ENCODE results near the gene CNN2. TPM values are rescaled to one million over a fixed set of nuclear protein-coding genes. Genes with fewer than 3 reads are reported as not detected.
A peak's percentile ranks its signal among the peaks of the same experiment; 100 is the strongest.

Gene CNN2
- total RNA-seq, 3 donors from 2014 or later (not counting 1 experiment from before 2014, with no cell fraction given) = 163 to 276 (median 179) TPM

- Mint-ChIP-seq H3K4me3 (no peak overlapping the region), H3K27me3 (ENCODE audit: low read depth in 2 of 2) (no peaks in the 10 kb centered on the region), H3K27ac (peak overlapping the region in 1 of 2 donors; percentile 40), H3K36me3 (no peaks in the 10 kb centered on the region), H3K4me1 (peaks cover 19 to 30% of the 10 kb centered on the region in 2 donors), H3K9me3 (no peaks in the 10 kb centered on the region)
- DNase-seq = no peak
- H3K9me3 ChIP-seq (ENCODE audit: control insufficient read depth, insufficient read depth, low read length) = no peaks in the 10 kb centered on the region
- no peaks in the 10 kb centered on the region for H3K27me3 ChIP-seq (ENCODE audit: control insufficient read depth, insufficient read depth, low read length)
- intact Hi-C loops (cut with micrococcal nuclease) = no loop called here
- peaks cover 54% of the 10 kb centered on the region for H3K4me1 ChIP-seq (ENCODE audit: control insufficient read depth, insufficient read depth, low read length)
- H3K27ac ChIP-seq (ENCODE audit: low read length) = peak overlapping the region; percentile 70
- ATAC-seq = no peak
- peaks cover 77% of the 10 kb centered on the region for H3K36me3 ChIP-seq (ENCODE audit: control insufficient read depth, insufficient read depth, low read length)
- WGBS (ENCODE audit: insufficient coverage) = 65% methylated on average over 21 of the region's 21 CpGs
- TF ChIP-seq, protein P1, sequence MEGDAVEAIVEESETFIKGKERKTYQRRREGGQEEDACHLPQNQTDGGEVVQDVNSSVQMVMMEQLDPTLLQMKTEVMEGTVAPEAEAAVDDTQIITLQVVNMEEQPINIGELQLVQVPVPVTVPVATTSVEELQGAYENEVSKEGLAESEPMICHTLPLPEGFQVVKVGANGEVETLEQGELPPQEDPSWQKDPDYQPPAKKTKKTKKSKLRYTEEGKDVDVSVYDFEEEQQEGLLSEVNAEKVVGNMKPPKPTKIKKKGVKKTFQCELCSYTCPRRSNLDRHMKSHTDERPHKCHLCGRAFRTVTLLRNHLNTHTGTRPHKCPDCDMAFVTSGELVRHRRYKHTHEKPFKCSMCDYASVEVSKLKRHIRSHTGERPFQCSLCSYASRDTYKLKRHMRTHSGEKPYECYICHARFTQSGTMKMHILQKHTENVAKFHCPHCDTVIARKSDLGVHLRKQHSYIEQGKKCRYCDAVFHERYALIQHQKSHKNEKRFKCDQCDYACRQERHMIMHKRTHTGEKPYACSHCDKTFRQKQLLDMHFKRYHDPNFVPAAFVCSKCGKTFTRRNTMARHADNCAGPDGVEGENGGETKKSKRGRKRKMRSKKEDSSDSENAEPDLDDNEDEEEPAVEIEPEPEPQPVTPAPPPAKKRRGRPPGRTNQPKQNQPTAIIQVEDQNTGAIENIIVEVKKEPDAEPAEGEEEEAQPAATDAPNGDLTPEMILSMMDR (IDR thresholded peaks at IDR 0.05) = no peak
- H3K4me3 ChIP-seq (ENCODE audit: low read length) = no peak overlapping the region
These were observed 60.2 kb downstream of the CNN2 start for GRCh38 chr19:1086613-1087012.

GRCh38 chr19:1087813-1088415 lies 61.5 kb downstream of the CNN2 start:
- peak overlapping the region; percentile 49 for H3K4me3 Mint-ChIP-seq
- H3K27ac Mint-ChIP-seq = peak overlapping the region; percentile 78 to 87
- WGBS (ENCODE audit: insufficient coverage) = 6% methylated on average over 27 of the region's 27 CpGs
- no peaks in the 10 kb centered on the region for H3K27me3 ChIP-seq (ENCODE audit: control insufficient read depth, insufficient read depth, low read length)
- H3K4me3 ChIP-seq (ENCODE audit: low read length) = no peak overlapping the region
- no peaks in the 10 kb centered on the region for H3K36me3 Mint-ChIP-seq
- peak overlapping the region; percentile 70 for H3K27ac ChIP-seq (ENCODE audit: low read length)
- no peaks in the 10 kb centered on the region for H3K9me3 ChIP-seq (ENCODE audit: control insufficient read depth, insufficient read depth, low read length)
- DNase-seq (peak in 1 of 2 donors; percentile 78), ATAC-seq (peak; percentile 34 to 62 (median 52))
- no peaks in the 10 kb centered on the region for H3K9me3 Mint-ChIP-seq
- H3K27me3 Mint-ChIP-seq (ENCODE audit: low read depth in 2 of 2) = no peaks in the 10 kb centered on the region
- TF ChIP-seq, protein P1 (IDR thresholded peaks at IDR 0.05) = no peak
- peaks cover 19 to 30% of the 10 kb centered on the region in 2 donors for H3K4me1 Mint-ChIP-seq
- peaks cover 72% of the 10 kb centered on the region for H3K36me3 ChIP-seq (ENCODE audit: control insufficient read depth, insufficient read depth, low read length)
- intact Hi-C loops (cut with micrococcal nuclease) = loop anchor here (1.0 kb wide), 1 partner anchor 11 kb away; no protein-coding TSS in a partner anchor
- H3K4me1 ChIP-seq (ENCODE audit: control insufficient read depth, insufficient read depth, low read length) = peaks cover 45% of the 10 kb centered on the region

- DNase-seq = peak in 1 of 2 donors; percentile 56
- peaks cover 68% of the 10 kb centered on the region for H3K36me3 ChIP-seq (ENCODE audit: control insufficient read depth, insufficient read depth, low read length)
- no peaks in the 10 kb centered on the region for H3K27me3 Mint-ChIP-seq (ENCODE audit: low read depth in 2 of 2)
- peak overlapping the region; percentile 70 for H3K27ac ChIP-seq (ENCODE audit: low read length)
- no peaks in the 10 kb centered on the region for H3K36me3 Mint-ChIP-seq
- H3K4me3 ChIP-seq (ENCODE audit: low read length) = no peak overlapping the region
- no peaks in the 10 kb centered on the region for H3K9me3 ChIP-seq (ENCODE audit: control insufficient read depth, insufficient read depth, low read length)
- intact Hi-C loops (cut with micrococcal nuclease) = loop anchor here (1.0 kb wide), 1 partner anchor 11 kb away; no protein-coding TSS in a partner anchor
- H3K4me1 Mint-ChIP-seq = peaks cover 19 to 35% of the 10 kb centered on the region in 2 donors
- 60% methylated on average over 27 of the region's 27 CpGs for WGBS (ENCODE audit: insufficient coverage)
- H3K4me3 Mint-ChIP-seq = peak overlapping the region; percentile 35
- no peaks in the 10 kb centered on the region for H3K27me3 ChIP-seq (ENCODE audit: control insufficient read depth, insufficient read depth, low read length)
- H3K4me1 ChIP-seq (ENCODE audit: control insufficient read depth, insufficient read depth, low read length) = peaks cover 48% of the 10 kb centered on the region
- H3K9me3 Mint-ChIP-seq = no peaks in the 10 kb centered on the region
- peak overlapping the region; percentile 78 to 87 for H3K27ac Mint-ChIP-seq
- peak in 2 of 3 donors; percentile 10 to 11 for ATAC-seq
- TF ChIP-seq, protein P1 (IDR thresholded peaks at IDR 0.05) = no peak
These were observed 62.1 kb downstream of the CNN2 start for GRCh38 chr19:1088416-1089010.

Other genes starting within 250 kb of the CNN2 start
- gene PTBP1, start 229.2 kb upstream of the CNN2 start, total RNA-seq = 100 to 1,000 TPM; 302 to 350 (median 345) TPM
- gene PLPPR3, start 204.7 kb upstream of the CNN2 start, total RNA-seq = not detected
- 1 to 10 TPM in 2 of 3 donors, under 1 TPM in 1; 0.87 to 2.5 (median 1.8) TPM for gene AZU1, start 198.8 kb upstream of the CNN2 start, total RNA-seq
- gene PRTN3, start 185.6 kb upstream of the CNN2 start, total RNA-seq = under 1 TPM in 2 of 3 donors, not detected in 1; 0.36 to 0.73 TPM
- 1 to 10 TPM in 2 of 3 donors, not detected in 1; 1.7 to 1.8 TPM for gene ELANE, start 174.3 kb upstream of the CNN2 start, total RNA-seq
- 10 to 100 TPM in 2 of 3 donors, 1 to 10 TPM in 1; 2.9 to 47.5 (median 10.4) TPM for gene CFD, start 166.9 kb upstream of the CNN2 start, total RNA-seq
- gene MED16, start 133.4 kb upstream of the CNN2 start, total RNA-seq = 10 to 100 TPM; 44.2 to 50.1 (median 44.7) TPM
- gene RNU6-9, start 133.1 kb upstream of the CNN2 start, total RNA-seq = not detected
- 100 to 1,000 TPM in 1 of 3 donors, 10 to 100 TPM in 2; 88.7 to 106 (median 97.8) TPM for gene R3HDM4, start 113.4 kb upstream of the CNN2 start, total RNA-seq
- gene KISS1R, start 109.3 kb upstream of the CNN2 start, total RNA-seq = under 1 TPM in 1 of 3 donors, not detected in 2; 0.31 TPM
- gene ARID3A, start 100.6 kb upstream of the CNN2 start, total RNA-seq = 10 to 100 TPM; 15.9 to 24.6 (median 24.2) TPM
- gene WDR18, start 42.3 kb upstream of the CNN2 start, total RNA-seq = 10 to 100 TPM; 17.5 to 25.4 (median 22.7) TPM
- gene GRIN3B, start 26.2 kb upstream of the CNN2 start, total RNA-seq = under 1 TPM in 2 of 3 donors, not detected in 1; 0.09 to 0.15 TPM
- 100 to 1,000 TPM; 310 to 354 (median 317) TPM for gene TMEM259, start 5.5 kb upstream of the CNN2 start, total RNA-seq
- not detected for gene RNU6-2, start 5.1 kb upstream of the CNN2 start, total RNA-seq
- gene ABCA7, start 13.5 kb downstream of the CNN2 start, total RNA-seq = 100 to 1,000 TPM in 2 of 3 donors, 10 to 100 TPM in 1; 73.3 to 149 (median 121) TPM
- gene ARHGAP45, start 40.6 kb downstream of the CNN2 start, total RNA-seq = 100 to 1,000 TPM; 535 to 601 (median 560) TPM
- 100 to 1,000 TPM in 1 of 3 donors, 10 to 100 TPM in 2; 77.3 to 105 (median 91.6) TPM for gene POLR2E, start 68.8 kb downstream of the CNN2 start, total RNA-seq
- 100 to 1,000 TPM; 108 to 126 (median 121) TPM for gene GPX4, start 77.4 kb downstream of the CNN2 start, total RNA-seq
- gene SBNO2, start 147.7 kb downstream of the CNN2 start, total RNA-seq = 100 to 1,000 TPM in 1 of 3 donors, 10 to 100 TPM in 2; 92.0 to 106 (median 94.3) TPM
- 10 to 100 TPM; 51.5 to 61.1 (median 54.0) TPM for gene STK11, start 179.2 kb downstream of the CNN2 start, total RNA-seq
- gene CBARP, start 211.4 kb downstream of the CNN2 start, total RNA-seq = under 1 TPM in 2 of 3 donors, not detected in 1; 0.14 to 0.41 TPM
- 100 to 1,000 TPM in 2 of 3 donors, 10 to 100 TPM in 1; 88.6 to 119 (median 104) TPM for gene ATP5F1D, start 215.1 kb downstream of the CNN2 start, total RNA-seq
- 100 to 1,000 TPM; 296 to 367 (median 314) TPM for gene MIDN, start 222.0 kb downstream of the CNN2 start, total RNA-seq
- 100 to 1,000 TPM; 410 to 454 (median 440) TPM for gene CIRBP, start 242.7 kb downstream of the CNN2 start, total RNA-seq
- gene FAM174C, start 248.9 kb downstream of the CNN2 start, total RNA-seq = 10 to 100 TPM; 26.6 to 33.4 (median 27.1) TPM

Measured in natural killer cell (primary cell).